ENCODE measurements around the gene POLD2.

POLD2 gene

DNA sequence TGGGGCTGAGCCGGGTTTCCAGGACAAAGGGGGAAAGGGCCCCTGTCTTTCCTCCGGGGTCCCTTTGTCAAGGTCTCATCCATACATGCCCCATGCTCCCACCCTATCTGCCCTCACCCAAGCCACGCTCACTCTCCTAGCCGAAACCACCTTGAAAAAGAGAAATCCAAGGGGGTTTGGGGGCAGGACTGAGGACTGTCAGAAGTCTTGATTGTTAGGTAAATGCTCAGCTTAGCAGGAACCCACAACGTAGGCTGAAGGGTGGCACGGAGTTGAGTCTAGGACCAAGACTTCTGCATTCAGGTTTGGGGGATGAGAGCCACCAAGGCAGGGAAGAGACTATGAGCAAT lies 57.3 kb downstream of the POLD2 start:
- no peak for TF ChIP-seq CTCF (conservative IDR thresholded peaks at IDR 0.05; ENCODE audit: low read depth, low read length)
- H3K36me3 ChIP-seq (ENCODE audit: insufficient read depth) = peaks cover 2% of the 10 kb centered on the region; the same call in 1 of the 2 replicates
- no peaks in the 10 kb centered on the region for H4K20me1 ChIP-seq (ENCODE audit: insufficient read depth)
- H3K79me2 ChIP-seq (ENCODE audit: insufficient read depth, low read depth) = no peaks in the 10 kb centered on the region
- H3K4me2 ChIP-seq = no peak overlapping the region
- H2AFZ ChIP-seq (ENCODE audit: low read depth) = no peak overlapping the region
- H3K4me3 ChIP-seq (IDR thresholded peaks at IDR 0.05; ENCODE audit: insufficient read depth, low read depth, low read length) = no peak overlapping the region
- peaks cover 5% of the 10 kb centered on the region for H3K4me1 ChIP-seq (ENCODE audit: low read depth, poor library complexity, severe bottlenecking)
- H3K27me3 ChIP-seq (ENCODE audit: insufficient read depth, low read depth) = no peaks in the 10 kb centered on the region
- H3K27ac ChIP-seq = no peak overlapping the region
- no peak overlapping the region for H3K9ac ChIP-seq

- TF ChIP-seq CTCF (conservative IDR thresholded peaks at IDR 0.05; ENCODE audit: low read depth, low read length) = no peak
- H3K4me3 ChIP-seq (IDR thresholded peaks at IDR 0.05; ENCODE audit: insufficient read depth, low read depth, low read length) = no peak within 1 kb of the TSS
- no peaks in the 10 kb centered on the region for H3K27me3 ChIP-seq (ENCODE audit: insufficient read depth, low read depth)
- H4K20me1 ChIP-seq (ENCODE audit: insufficient read depth) = no peaks in the 10 kb centered on the region
- H3K36me3 ChIP-seq (ENCODE audit: insufficient read depth) = peaks cover 2% of the 10 kb centered on the region; the same call in 1 of the 2 replicates
- H3K4me2 ChIP-seq = no peak within 1 kb of the TSS
- H3K79me2 ChIP-seq (ENCODE audit: insufficient read depth, low read depth) = no peaks in the 10 kb centered on the region
- no peak within 1 kb of the TSS for H3K9ac ChIP-seq
- no peak within 1 kb of the TSS for H2AFZ ChIP-seq (ENCODE audit: low read depth)
- H3K4me1 ChIP-seq (ENCODE audit: low read depth, poor library complexity, severe bottlenecking) = no peaks in the 10 kb centered on the region
- H3K27ac ChIP-seq = no peak within 1 kb of the TSS
Observed at GRCh38 chr7:44065431-44066110, 57.8 kb downstream of the POLD2 start, which contains the start of gene PGAM2. Gene PGAM2, minus strand, starts transcription at chr7:44065567. Its CDS starts 38 bp downstream, at chr7:44065529.

DNA sequence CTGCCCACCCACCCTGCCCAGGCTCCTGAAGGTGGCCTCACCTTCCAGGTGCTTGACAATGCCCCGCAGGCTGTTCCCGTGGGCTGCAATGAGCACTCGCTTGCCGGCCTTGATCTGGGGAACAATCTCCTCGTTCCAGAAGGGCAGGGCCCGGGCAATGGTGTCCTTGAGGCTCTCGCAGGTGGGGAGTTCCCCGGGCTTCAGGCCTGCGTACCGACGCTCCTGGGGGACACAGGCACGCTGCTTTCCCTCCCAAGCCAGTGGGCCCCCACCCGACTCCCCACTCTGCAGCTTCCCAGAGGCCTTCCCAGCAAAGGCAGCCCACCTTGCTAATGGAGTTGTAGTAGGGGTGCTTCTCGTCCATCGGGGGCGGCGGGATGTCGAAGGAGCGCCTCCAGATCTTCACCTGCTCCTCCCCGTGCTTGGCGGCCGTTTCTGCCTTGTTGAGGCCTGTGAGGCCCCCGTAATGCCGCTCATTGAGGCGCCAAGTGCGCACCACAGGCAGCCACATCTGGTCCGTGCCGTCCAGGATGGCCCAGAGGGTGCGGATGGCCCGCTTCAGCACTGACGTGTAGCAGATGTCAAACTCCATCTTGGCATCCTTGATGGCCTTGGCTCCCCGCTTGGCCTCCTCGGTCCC lies 58.4 kb downstream of the POLD2 start:
- peaks cover 2% of the 10 kb centered on the region; the same call in 1 of the 2 replicates for H3K36me3 ChIP-seq (ENCODE audit: insufficient read depth)
- no peak overlapping the region for H2AFZ ChIP-seq (ENCODE audit: low read depth)
- H4K20me1 ChIP-seq (ENCODE audit: insufficient read depth) = no peaks in the 10 kb centered on the region
- no peaks in the 10 kb centered on the region for H3K27me3 ChIP-seq (ENCODE audit: insufficient read depth, low read depth)
- H3K4me2 ChIP-seq = no peak overlapping the region
- H3K9ac ChIP-seq = no peak overlapping the region
- no peak overlapping the region for H3K4me3 ChIP-seq (IDR thresholded peaks at IDR 0.05; ENCODE audit: insufficient read depth, low read depth, low read length)
- no peak for TF ChIP-seq CTCF (conservative IDR thresholded peaks at IDR 0.05; ENCODE audit: low read depth, low read length)
- H3K79me2 ChIP-seq (ENCODE audit: insufficient read depth, low read depth) = no peaks in the 10 kb centered on the region
- H3K27ac ChIP-seq = no peak overlapping the region
- H3K4me1 ChIP-seq (ENCODE audit: low read depth, poor library complexity, severe bottlenecking) = no peaks in the 10 kb centered on the region

All from KMS-11 (cell line).